22Rv1 (cell line): ENCODE data around the gene SLC49A3.

Experiments
- ZFX ChIP-seq: fragments of 450-650 bp; IDR thresholded peaks from 2 replicates; pipeline ENCODE4 v1.6.1; 2017; ENCODE audit warnings: antibody characterized with exemption, borderline replicate concordance
- TF ChIP-seq, protein P1 (sequence below): fragments of 450-650 bp; IDR thresholded peaks from 2 replicates; pipeline ENCODE4 v1.5.1; 2017; ENCODE audit warnings: mild to moderate bottlenecking

DNA sequence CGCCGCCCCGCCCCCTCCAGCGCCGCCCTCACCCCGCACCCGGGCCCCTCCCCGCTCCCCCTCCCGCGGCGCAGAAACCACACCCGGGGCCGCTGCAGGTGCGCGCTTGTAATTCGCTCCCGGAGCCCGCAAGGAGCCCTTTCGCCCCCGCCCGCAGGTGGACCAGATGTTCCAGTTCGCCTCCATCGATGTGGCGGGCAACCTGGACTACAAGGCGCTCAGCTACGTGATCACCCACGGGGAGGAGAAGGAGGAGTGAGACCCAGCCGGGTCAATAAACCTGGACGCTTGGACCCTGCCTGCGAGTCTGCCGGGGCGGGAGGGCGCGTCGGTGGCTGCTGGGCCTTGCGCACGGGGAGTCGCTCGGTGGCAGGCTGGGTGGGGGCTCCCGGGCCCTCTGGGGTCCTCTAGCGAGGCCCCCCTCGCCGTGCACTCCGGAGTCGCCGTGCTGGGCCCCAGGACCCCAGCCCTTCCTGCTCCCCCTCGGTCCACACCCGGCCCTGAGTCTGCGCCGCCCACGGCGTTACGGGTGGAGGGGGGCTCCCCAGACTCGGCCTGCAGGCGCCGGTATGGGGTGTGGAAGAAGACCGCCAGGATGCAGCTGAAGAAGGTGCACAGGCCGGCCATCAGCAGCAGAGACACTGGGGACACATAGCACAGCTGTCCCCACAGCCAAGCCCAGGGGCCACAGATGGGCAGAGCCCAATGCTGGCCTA is 7.1 kb downstream of the SLC49A3 start:
- TF ChIP-seq, protein P1, sequence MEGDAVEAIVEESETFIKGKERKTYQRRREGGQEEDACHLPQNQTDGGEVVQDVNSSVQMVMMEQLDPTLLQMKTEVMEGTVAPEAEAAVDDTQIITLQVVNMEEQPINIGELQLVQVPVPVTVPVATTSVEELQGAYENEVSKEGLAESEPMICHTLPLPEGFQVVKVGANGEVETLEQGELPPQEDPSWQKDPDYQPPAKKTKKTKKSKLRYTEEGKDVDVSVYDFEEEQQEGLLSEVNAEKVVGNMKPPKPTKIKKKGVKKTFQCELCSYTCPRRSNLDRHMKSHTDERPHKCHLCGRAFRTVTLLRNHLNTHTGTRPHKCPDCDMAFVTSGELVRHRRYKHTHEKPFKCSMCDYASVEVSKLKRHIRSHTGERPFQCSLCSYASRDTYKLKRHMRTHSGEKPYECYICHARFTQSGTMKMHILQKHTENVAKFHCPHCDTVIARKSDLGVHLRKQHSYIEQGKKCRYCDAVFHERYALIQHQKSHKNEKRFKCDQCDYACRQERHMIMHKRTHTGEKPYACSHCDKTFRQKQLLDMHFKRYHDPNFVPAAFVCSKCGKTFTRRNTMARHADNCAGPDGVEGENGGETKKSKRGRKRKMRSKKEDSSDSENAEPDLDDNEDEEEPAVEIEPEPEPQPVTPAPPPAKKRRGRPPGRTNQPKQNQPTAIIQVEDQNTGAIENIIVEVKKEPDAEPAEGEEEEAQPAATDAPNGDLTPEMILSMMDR: no peak
- no peak for TF ChIP-seq ZFX
